SK-N-SH treated with all-trans-retinoic acid at 6 μM for 48 hours (cell line): ENCODE results near the gene DIP2C.

ENCODE experiments used
- GLIS3 ChIP-seq: fragments of 250-450 bp; sonication (Bioruptor Pico); IDR thresholded peaks from 2 replicates; pipeline ENCODE4 v1.5.0; 2020; ENCODE audit warnings: mild to moderate bottlenecking, moderate library complexity
- POU6F1 ChIP-seq: fragments of 250-450 bp; sonication (Bioruptor Pico); IDR thresholded peaks from 2 replicates; pipeline ENCODE4 v1.8.0; 2021; ENCODE audit warnings: low read depth, mild to moderate bottlenecking, moderate library complexity, borderline replicate concordance
- ZC3H10 ChIP-seq: fragments of 250-450 bp; sonication (Bioruptor Pico); IDR thresholded peaks from 2 replicates; pipeline ENCODE4 v1.5.1; 2021; ENCODE audit warnings: mild to moderate bottlenecking, moderate library complexity

- TF ChIP-seq POU6F1 (CRISPR knock-in tag), result no peak
- no peak for TF ChIP-seq GLIS3 (CRISPR knock-in tag)
- no peak for TF ChIP-seq ZC3H10
Observed at GRCh38 chr10:517241-517830, 172.1 kb downstream of the DIP2C start.
